Stimulated activated CD4-positive, alpha-beta T cell treated with anti-CD3 and anti-CD28 coated beads, TNF-alpha, amount 100 ng/mL, for 24 hours (primary cell): Measurements from ENCODE around the gene ZC3H7A.

Experiments used
- DNase-seq, 3 experiments: peaks; one replicate each; pipeline ENCODE4 v3.0.0-alpha.2; 2020; ENCODE audit warnings: low read depth in 3 of 3

Gene ZC3H7A

DNA sequence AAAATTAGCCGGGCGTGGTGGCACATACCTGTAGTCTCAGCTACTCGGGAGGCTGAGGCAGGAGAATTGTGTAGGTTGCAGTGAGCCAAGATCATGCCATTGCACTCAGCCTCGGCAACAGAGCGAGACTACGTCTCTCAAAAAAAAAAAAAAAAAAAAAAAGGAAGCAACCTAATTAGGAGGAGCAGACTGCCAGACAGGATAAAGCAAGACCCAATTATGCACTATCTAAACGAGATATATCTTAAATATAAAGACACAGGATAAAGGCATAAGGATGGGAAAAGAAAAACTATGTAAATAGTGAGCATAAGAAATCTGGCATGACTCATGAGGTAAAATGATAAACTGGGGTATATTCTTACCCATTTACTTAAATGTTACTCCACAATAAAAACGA, 59.3 kb downstream of the ZC3H7A start:
- DNase-seq = no peak

DNA sequence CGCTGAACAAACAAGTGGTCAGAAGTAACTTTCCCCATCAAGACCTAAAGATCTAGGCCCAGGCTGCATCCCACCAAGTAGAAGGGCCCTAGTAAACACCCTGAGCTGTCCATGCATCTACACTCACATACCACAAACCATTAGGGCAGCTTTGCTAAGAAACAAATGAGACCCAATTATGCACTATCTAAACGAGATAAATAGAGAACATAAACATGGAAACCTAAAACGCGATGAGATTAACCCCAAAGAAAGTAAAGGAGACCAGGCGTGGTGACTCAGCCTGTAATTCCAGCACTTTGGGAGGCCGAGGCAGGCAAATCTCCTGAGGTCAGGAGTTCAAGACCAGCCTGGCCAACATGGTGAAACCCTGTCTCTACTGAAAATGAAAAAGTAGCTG, 60.2 kb downstream of the ZC3H7A start:
- DNase-seq = no peak

DNA sequence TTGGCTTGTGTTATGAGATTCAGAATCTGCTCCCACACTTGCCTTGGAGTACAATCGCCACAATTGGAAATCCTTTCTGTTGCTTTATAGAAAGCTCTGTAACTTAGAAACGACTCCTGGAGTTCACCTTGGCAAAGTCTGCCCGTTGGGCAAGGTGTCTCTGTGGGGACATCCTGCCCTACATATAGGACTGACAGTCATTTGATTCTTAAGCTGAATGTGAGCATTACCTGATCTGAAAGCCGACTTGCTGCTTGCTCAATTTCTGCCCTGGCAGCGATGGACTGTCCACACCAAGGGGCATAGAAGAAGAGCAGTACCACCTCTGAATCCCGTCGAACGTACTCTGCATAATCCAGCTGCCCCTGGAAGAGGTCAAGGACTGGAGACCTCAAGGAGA, 61.3 kb downstream of the ZC3H7A start:
- DNase-seq = no peak

DNA sequence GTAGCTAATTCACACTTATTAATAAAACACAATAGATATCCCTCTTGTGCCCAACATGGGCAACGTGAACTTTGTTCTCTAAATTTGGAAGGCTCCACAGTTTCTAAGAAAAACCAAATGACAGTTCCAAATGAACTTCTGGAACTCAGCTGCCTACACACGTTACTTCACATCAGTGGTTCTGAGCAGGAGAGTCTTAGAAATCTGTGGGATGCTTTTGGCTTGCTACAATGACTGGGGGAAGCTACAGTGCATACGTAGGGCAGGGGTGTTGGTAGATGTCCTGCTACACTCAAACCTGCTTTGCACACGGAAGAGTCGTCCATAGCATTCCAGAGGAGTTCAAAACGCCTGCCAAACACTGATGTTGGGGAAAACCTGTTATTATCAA, 62.4 kb downstream of the ZC3H7A start:
- no peak for DNase-seq

DNA sequence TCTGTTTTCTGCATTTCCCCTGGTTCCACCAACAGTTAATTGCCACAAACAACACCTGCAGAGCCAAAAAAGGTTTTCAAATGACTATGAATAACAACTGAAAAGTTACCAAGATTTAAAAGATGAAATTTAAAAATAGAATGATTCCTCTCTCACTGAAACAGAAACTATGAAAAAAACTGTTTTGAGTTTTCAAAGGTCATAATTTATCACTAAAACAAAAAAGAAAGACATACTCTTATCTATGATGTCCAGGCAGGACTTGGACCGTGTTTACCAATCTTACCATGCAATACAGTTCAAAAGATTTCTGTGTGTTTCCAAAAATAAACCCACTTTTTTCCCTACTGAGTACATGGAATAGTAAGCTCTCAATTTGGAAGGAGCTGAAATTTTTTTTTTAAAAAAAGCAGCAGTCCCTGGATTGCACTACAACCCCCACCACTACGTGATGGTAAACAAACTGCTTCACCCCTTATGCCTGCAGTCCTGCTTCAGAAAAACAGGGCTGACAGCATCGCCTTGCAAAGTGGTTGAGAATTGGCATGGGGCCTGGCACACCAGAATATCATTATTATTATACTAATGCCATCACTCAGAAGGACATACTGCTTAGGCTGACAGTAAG, 62.9 kb downstream of the ZC3H7A start:
- DNase-seq = no peak

DNA sequence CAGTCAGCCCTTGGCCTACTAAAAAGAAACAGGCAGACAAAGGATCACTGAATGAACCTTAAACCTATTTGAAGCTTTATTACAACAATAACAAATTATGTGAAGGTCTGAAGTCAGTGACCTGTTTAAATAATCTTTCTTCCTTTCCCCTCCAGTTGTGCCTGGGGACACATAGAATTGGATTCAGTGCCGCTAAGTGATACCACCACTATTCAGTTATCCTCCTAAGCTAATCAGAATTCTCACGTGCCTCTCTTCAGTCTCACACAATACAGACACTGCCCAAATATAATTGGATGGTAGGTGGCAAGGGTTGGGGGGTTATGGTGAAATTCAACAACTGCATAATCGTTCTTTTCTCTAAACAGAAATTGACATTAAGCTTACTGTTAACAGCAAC, 65.8 kb downstream of the ZC3H7A start:
- DNase-seq = no peak

DNA sequence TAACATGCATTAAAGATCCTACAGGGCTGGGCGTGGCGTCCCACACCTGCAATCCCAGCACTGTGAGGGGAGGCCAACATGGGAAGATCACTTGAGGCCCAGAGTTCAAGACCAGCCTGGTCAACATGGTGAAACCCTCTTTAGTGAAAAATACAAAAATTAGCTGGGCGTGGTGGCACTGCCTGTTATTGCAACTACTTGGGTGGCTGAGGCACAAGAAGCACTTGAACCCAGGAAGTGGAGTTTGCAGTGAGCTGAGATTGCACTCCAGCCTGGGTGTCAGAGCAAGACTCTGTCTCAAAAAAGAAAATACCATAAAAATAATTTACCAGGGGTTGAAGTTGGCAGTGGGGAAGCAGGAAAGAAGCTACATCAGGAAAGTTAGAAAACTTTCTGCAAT, 67.3 kb downstream of the ZC3H7A start:
- no peak for DNase-seq

DNA sequence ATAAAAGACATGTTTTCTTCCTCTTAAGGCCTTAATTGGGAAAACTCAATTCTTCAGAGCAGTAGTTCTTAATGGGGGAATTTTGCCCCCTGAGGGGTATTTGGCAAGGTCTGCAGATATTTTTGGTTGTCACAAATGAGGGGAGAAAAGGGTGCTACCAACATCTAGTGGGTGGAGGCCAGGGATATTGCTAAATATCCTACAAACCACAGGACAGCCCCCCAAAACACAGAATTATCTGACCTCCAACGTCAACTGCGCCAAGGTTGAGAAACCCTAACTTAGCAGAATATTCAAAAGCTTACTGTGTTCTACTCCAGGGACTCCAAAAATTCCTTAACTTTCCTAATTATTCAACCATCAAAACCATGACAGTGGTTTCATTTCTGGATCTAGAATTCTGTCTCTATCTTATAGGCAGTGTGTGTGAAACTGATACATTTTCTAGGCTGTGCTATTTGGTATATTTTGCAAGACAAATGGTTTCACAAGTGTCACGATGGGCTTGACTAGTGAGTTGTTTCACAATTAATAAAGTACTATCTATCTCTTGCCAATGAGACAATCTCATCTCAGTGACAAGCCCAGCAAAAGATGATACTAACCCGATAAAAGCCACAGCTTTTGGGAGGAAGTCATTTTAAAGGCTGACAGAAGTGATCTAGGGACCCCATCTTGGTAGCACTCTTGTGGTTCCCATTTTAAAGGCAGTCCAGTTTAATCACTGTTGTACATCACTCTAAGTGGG, 69.1 kb downstream of the ZC3H7A start:
- DNase-seq = no peak

DNA sequence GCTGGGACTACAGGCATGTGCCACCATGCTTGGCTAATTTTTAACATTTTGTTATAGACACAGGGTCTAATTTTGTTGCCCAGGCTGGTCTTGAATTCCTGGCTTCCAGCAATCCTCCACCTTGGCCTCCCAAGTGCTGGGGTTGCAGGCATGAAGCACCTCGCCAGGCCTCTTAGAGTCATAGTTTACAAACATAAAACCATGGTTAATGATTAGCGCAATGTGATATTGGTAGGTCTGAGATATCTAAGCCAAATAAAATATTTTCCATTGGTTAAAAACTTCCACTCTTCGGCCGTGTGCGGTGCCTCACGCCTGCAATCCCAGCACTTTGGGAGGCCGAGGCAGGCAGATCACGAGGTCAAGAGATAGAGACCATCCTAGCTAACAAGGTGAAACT, 71.0 kb downstream of the ZC3H7A start:
- no peak for DNase-seq

DNA sequence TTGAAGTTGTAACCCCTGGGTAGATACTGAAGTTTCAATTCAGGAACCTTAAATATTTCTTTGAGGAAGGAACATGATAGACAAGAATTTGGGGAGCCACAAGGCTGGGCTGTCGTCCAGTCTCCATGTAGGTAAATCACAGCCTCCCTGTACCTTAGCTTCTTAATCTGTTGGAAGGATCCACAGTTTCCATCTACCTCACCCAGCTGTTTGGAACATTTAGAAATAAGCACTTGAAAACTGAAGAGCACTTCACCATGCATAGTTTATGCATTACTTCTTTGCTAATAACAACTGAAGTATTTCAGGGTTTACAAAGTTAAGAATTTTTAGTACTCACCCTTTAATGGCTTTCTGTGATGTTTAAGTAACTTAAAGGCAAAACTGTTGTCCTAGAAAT, 71.6 kb downstream of the ZC3H7A start:
- no peak for DNase-seq

DNA sequence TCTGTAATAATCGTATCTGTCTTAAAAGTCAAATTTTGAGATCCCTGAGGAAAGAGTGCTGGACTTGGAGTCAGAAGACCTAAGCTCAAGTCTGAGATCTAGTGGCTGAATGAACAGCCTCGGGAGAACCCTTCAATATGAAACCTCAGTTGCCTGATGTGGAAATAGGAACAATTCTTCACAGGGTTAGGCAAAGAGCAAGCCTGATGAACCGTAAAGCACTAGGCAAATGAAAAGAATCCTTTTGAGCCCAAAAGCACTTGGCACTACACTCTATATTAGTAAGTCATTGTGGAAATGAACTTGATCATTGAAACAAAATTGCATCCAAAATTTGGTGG, 74.6 kb downstream of the ZC3H7A start:
- no peak for DNase-seq

DNA sequence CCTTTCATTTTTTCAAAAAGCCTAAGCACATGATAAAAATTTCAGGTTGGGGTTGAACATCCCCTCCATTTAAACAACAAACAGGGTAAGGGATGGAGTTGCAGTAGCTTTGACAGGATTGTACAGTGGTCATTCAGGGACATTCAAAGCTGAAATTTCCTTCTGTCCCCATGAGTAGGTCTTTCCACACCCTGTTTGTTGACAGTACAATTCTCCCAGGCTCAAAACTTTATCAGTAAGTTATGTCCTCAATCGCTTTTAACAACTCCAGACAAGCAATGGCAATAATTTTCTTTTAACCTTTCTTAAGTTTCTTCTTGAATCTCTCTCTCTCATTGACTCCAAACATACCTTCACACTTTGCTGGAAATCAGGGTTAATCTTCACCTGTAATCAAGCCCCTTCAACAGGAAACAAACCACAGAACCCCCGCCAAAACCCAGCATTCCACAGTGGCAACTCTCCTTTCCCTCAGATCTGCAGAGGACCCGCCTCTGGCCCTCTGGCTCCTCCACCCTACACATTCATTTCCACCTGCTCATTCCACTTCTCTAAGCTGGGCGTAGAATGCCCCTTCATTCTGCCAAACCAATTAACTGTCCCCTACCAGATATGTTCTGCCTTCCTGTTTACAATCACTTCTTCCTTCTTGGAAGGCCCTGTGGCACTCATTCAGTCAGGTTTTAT, 75.1 kb downstream of the ZC3H7A start:
- no peak for DNase-seq

DNA sequence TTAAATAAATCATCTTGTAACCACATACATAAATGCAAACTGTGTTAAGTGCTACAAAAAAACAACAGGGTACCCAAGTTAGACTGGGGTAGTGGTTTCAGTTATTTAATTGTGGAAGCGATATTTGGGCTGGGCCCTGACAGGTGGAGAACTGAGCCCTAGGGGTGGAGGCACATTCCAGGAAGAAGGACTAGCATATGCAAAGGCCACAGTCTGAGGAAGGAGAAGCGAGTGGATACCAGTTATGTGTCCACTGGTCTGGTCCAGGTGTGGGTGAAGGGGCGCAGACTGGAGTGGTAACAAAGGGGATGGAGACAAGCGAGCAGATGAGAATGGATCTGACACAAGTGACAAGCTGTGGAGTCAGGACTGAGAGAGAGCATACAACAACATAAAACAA, 77.3 kb downstream of the ZC3H7A start:
- DNase-seq = no peak

DNA sequence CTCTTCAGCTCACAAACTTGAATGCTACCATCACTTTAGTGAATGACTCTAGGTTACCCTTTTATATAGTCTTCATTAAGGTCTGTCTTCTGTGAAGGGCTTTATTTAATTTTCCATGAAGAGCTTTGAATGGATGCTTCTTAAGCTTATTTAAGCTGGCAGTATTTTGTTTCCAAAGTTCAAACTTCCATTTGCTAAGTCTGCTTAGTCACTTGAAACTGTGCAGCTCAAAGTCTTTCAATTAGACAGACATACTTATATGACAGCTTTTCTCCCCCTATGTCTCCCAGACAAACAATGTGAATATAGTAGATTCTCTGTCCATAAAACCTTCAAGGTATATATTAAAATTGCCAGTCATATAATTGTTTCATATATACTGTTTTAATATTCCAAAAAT, 77.9 kb downstream of the ZC3H7A start:
- DNase-seq = no peak

DNA sequence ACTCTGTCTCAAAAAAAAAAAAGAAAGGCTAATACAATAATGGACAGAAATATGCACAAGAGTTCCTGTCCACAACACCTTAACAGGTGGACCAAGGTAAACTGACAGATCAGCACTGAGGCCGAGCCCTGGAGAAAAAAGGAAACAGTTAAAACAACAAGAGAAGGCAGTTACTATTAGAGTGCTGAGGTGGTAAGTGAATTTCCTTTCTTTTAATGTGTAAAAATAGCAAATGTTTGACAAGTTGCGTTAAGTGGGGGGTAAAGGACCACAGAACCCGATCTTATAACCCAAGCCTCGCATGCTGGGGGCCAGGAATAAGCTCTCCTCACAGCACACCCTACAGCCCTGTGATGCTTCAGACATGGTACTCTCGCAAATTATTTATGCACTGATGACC, 79.2 kb downstream of the ZC3H7A start:
- DNase-seq = no peak

DNA sequence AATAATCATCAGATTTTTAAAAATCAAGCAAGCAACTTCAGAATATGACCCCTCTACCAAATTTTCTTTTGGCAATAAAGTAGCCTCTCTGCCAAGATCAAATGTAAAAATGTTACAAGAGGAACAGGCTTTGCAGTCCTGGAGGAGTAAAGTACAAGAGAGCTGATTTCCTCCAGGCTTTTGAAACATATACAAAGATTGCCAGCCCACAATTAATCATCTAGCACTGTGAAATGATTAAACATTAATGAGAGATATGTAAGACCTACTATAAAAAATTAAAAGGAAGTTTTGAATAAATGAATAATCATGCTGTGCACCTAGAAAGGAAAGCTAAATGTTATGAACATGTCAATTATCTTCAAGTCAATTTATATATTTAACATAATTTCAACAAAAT, 80.7 kb downstream of the ZC3H7A start:
- DNase-seq = no peak

DNA sequence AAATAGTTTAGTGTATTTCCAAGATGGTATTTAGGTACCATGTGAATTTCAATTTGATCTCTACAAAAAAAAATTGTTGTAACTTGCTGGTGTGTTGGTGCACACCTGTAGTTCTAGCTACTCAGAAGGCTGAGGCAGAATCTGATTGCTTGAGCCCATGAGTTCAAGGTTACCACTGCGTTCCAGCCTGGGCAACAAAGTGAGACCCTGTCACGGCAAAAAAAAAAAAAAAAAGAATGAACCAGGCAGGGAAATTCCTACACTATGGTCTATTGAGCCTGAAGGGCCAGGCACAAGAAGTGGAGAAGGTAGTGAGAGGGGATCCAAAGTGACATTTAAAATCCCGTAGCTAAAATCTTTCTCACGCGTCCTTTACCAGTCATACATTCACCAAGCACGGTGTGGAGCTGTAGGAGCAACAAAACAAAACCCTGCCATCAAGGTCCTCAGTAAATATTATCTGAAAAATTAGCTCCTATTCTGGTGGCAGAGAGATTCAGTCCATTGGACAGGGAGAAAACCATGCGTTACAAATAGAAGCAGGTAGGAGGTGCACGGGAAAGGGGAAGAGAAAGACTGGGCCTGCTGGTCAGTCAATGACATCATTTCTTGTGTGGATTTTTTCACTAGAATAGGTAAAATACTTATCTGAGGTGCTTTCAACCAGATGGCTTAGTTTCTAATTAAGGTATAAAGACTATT, 81.7 kb downstream of the ZC3H7A start:
- no peak for DNase-seq

DNA sequence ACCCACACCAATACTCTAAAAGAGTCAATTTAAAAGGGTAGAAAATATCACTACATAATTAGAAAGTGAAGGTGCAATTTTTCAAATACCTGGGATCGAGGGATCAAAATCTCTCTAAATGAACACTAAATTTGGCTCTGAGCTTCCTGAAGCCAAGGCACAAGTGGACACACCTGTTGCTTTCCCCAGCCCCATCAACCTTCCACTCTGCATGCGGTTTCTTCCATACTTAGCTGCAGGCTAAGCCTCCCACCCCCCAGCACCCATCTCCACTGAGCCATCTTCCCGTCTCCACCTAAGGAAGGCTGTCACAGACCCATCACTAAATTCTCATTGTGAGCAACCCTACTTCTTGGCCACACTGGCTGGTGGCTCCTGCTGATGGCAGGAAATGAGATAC, 84.9 kb downstream of the ZC3H7A start:
- DNase-seq = no peak

DNA sequence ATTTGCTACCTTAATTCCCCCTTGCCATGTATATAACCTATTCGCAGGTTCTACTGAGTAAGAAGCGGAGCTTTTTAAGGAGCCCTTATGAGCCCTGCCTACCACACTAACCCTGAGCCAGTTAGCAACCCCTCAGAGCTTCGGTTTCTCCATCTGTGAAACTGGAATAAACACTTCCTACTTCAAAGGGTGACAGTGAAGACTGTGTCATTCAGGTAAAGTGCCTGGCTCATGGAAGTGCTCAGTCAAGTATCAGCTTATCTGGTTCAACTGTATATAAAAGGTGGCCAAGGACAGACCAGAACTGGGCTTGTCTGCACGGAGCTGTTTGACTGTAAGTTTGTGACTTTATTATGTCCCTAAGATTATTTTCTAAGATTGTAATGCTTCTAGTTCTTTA, 85.4 kb downstream of the ZC3H7A start:
- no peak for DNase-seq

DNA sequence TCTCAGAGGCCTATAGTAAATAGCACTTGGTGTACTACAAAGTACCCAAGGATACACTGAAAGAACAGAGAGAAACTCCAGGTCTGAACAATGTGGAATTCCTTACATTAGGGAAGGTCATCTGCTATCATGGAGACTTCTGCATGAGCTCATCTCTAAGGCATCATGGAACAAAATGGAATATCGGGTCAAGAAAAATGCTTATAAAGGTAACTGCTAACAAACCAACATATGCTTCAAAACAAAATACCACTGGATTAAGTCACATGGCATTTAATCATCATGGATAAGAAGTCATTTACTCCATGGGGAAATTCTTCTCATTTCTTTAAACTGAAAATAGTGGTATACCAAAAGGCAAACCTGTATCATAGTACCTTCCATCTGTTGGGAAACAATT, 88.6 kb downstream of the ZC3H7A start:
- no peak for DNase-seq

DNA sequence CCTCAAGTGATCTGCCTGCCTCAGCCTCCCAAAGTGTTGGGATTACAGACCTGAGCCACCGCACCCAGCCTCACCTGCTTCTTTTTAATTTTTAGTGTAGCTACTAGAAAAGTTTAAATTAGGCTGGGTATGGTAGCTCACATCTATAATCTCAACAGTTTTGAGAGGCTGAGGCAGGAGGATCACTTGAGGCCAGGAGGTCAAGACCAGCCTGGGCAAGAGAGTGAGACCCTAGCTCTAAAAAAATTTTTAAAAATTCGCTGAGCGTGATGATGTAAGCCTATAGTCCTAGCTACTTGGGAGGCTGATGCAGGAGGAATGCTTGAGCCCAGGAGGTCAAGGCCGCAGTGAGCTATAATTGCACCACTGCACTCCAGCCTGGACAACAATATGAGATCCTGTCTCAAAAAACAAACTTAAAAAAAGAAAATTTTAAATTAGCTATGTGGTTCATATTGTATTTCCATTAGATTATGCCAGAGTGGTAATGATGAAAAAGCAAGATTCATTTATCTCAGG, 89.3 kb downstream of the ZC3H7A start:
- no peak for DNase-seq

DNA sequence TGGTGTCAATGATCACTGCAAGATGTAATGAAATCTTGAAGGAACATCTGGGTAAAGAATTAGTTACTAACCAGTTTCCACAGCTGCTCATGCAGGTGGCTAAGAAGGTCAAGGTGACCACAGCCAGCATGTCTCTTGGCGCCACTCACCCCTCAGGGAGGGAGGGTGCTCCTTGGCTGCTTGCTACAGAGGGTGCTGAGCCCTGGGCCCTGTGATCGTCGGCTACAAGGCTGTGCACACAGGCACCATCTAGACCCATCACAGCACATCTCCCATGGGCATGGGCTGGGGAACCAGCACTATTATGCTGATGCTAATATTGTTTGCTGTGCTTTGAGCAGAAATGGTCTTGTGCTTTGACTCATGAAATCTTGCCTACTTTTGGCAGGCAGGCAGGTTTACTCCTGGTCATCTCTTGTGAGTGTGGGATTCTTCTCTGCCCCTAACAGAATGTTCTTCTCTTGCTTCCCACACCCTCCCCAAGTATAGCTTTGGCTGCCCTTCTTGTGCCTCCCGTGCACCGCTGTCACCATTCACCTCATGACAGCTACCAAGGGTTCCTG, 90.8 kb downstream of the ZC3H7A start:
- DNase-seq = no peak
